K562 (cell line): Measurements from ENCODE around the gene PRRT1. TPM values are rescaled to one million over a fixed set of nuclear protein-coding genes. Genes with fewer than 3 reads are reported as not detected.

Source experiments
- CCAR2 ChIP-seq: fragments of 200-400 bp; formaldehyde crosslinking; IDR thresholded peaks from 2 replicates; pipeline ENCODE4 v1.6.1; 2017; ENCODE audit warnings: mild to moderate bottlenecking, low read depth, low read length
- DNMT1 ChIP-seq: fragments of 450-650 bp; IDR thresholded peaks from 2 replicates; pipeline ENCODE4 v1.6.1; 2016; ENCODE audit warnings: antibody characterized with exemption, mild to moderate bottlenecking
- ELF2 ChIP-seq: fragments of 250-450 bp; sonication (Bioruptor Pico); IDR thresholded peaks from 2 replicates; pipeline ENCODE4 v1.5.0; 2021; ENCODE audit warnings: mild to moderate bottlenecking
- KDM1A ChIP-seq, 2 experiments: fragments of 450-650 bp; IDR thresholded peaks; 2 replicates each; pipeline ENCODE4 v1.6.1; 2016; ENCODE audit warnings: mild to moderate bottlenecking in 2 of 2
- MTA1 ChIP-seq: fragments of 450-650 bp; IDR thresholded peaks from 2 replicates; pipeline ENCODE4 v1.6.1; 2017; ENCODE audit warnings: borderline replicate concordance
- MYNN ChIP-seq, 2 experiments: sonication (generic); formaldehyde crosslinking in 1 of 2; IDR thresholded peaks; 2 replicates each; pipeline versions ENCODE4 v1.5.0 to v1.6.1; 2016 to 2020; ENCODE audit warnings: antibody characterized with exemption in 1 of 2, missing genetic modification reagents in 1 of 2
- RBM22 ChIP-seq: fragments of 200-400 bp; formaldehyde crosslinking; IDR thresholded peaks from 2 replicates; pipeline ENCODE4 v1.6.1; 2018; ENCODE audit warnings: low read length, low read depth; ENCODE audit not compliant: poor library complexity, severe bottlenecking
- SMAD1 ChIP-seq: fragments of 150-350 bp; IDR thresholded peaks from 2 replicates; pipeline ENCODE4 v1.6.1; 2014; ENCODE audit warnings: low read length, low read depth; ENCODE audit not compliant: partially characterized antibody
- SRF ChIP-seq, 2 experiments: fragments of 250-450, 450-650 bp in 1 of 2; sonication (Bioruptor Pico) in 1 of 2; sonication (generic) in 1 of 2; formaldehyde crosslinking; IDR thresholded peaks; 2 replicates each; pipeline versions ENCODE4 v1.5.0 to v1.5.1; 2020 to 2022; ENCODE audit warnings: mild to moderate bottlenecking in 1 of 2, missing genetic modification reagents in 1 of 2
- ZNF507 ChIP-seq: conservative IDR thresholded peaks from 2 replicates; pipeline ENCODE4 v1.6.1; 2017; ENCODE audit warnings: missing genetic modification characterization, missing compliant biosample characterization
- polyA plus RNA-seq, 8 experiments: library from polyadenylated mRNA; depleted of rRNA in 4 of 8; stranded (reverse) in 5 of 8; unstranded in 3 of 8; fragments of >200 nt; fragmentation: Nextera tagmentation in 2 of 8; fragmentation: Illumina TruSeq in 1 of 8; extraction: Ambion mirVana in 2 of 8; extraction: Trizol in 1 of 8; gene quantifications; 2 replicates each; pipeline versions ENCODE4 v1.2.1 to v1.2.3, GENCODE V29; 2011 to 2014; ENCODE audit warnings: inconsistent platforms in 1 of 8, missing spikeins in 1 of 8
- total RNA-seq, 7 experiments: library from RNA; depleted of rRNA in 6 of 7; stranded (reverse); fragments of >200 nt in 6 of 7; fragmentation: Illumina TruSeq in 2 of 7; extraction: Trizol in 2 of 7; gene quantifications; 2 replicates each; pipeline versions ENCODE4 v1.2.1 to v1.2.3, GENCODE V29; 2011 to 2021; ENCODE audit warnings: low replicate concordance in 1 of 7
- TF ChIP-seq, protein P1 (sequence below): fragments of 450-650 bp; IDR thresholded peaks from 2 replicates; pipeline ENCODE4 v1.6.1; 2016; ENCODE audit warnings: mild to moderate bottlenecking, moderate library complexity
- TF ChIP-seq, protein P2 (sequence below), 2 experiments: fragments of 450-650 bp in 1 of 2; IDR thresholded peaks; 2 replicates each; pipeline ENCODE4 v1.6.1; 2011 to 2017; ENCODE audit warnings: low read depth in 2 of 2, antibody characterized with exemption in 1 of 2, borderline replicate concordance in 1 of 2, low read length in 1 of 2, mild to moderate bottlenecking in 1 of 2, mixed read lengths in 1 of 2; ENCODE audit not compliant: control insufficient read depth in 1 of 2

PRRT1 gene
- total and polyA plus RNA-seq, 9 of the 15 experiments (the other 6 are each of a cell fraction or from before 2014, with no cell fraction given), result 0.14 to 3.5 (median 0.41) TPM

DNA sequence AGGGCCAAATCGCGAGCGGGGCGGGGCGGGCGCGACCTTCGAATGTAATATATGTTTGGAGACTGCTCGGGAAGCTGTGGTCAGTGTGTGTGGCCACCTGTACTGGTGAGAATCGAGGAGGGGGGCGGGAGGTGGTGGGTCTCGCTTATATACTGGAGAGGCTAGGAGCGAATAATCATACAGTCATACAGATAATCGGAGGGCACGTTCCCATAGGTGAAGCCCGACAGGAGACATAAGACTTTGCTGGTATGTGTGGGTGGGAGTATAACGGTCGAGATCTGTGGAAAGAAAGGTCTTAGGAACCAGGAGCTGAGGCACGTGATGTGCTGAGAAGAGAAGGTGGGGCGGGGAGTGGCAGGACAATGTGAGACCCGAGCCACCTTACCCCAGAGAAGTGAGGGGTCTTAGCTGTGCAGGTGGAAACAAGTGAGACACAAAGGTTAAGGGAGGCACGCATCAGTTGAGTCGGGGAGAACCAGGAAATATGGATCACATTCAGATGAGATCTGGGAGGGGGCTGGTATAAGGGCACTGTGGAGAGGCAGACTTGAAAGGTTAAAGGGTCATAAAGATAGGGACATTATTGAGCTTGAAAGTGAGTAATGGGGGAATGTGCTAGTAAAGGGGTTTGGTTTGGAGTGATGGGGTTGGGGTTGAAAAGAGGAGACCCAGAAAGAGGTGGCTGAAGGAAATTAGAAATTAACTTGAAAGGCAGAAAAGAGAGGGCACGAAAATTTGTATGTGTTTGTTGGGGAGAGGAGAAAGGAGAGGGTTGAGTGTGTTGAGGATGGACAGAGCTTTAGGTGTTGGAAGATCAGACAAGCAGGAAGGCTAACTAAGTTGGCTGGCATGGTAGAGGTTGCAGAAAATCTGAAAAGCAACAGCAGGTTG is 27.1 kb upstream of the PRRT1 start (continued):
- TF ChIP-seq, protein P1, sequence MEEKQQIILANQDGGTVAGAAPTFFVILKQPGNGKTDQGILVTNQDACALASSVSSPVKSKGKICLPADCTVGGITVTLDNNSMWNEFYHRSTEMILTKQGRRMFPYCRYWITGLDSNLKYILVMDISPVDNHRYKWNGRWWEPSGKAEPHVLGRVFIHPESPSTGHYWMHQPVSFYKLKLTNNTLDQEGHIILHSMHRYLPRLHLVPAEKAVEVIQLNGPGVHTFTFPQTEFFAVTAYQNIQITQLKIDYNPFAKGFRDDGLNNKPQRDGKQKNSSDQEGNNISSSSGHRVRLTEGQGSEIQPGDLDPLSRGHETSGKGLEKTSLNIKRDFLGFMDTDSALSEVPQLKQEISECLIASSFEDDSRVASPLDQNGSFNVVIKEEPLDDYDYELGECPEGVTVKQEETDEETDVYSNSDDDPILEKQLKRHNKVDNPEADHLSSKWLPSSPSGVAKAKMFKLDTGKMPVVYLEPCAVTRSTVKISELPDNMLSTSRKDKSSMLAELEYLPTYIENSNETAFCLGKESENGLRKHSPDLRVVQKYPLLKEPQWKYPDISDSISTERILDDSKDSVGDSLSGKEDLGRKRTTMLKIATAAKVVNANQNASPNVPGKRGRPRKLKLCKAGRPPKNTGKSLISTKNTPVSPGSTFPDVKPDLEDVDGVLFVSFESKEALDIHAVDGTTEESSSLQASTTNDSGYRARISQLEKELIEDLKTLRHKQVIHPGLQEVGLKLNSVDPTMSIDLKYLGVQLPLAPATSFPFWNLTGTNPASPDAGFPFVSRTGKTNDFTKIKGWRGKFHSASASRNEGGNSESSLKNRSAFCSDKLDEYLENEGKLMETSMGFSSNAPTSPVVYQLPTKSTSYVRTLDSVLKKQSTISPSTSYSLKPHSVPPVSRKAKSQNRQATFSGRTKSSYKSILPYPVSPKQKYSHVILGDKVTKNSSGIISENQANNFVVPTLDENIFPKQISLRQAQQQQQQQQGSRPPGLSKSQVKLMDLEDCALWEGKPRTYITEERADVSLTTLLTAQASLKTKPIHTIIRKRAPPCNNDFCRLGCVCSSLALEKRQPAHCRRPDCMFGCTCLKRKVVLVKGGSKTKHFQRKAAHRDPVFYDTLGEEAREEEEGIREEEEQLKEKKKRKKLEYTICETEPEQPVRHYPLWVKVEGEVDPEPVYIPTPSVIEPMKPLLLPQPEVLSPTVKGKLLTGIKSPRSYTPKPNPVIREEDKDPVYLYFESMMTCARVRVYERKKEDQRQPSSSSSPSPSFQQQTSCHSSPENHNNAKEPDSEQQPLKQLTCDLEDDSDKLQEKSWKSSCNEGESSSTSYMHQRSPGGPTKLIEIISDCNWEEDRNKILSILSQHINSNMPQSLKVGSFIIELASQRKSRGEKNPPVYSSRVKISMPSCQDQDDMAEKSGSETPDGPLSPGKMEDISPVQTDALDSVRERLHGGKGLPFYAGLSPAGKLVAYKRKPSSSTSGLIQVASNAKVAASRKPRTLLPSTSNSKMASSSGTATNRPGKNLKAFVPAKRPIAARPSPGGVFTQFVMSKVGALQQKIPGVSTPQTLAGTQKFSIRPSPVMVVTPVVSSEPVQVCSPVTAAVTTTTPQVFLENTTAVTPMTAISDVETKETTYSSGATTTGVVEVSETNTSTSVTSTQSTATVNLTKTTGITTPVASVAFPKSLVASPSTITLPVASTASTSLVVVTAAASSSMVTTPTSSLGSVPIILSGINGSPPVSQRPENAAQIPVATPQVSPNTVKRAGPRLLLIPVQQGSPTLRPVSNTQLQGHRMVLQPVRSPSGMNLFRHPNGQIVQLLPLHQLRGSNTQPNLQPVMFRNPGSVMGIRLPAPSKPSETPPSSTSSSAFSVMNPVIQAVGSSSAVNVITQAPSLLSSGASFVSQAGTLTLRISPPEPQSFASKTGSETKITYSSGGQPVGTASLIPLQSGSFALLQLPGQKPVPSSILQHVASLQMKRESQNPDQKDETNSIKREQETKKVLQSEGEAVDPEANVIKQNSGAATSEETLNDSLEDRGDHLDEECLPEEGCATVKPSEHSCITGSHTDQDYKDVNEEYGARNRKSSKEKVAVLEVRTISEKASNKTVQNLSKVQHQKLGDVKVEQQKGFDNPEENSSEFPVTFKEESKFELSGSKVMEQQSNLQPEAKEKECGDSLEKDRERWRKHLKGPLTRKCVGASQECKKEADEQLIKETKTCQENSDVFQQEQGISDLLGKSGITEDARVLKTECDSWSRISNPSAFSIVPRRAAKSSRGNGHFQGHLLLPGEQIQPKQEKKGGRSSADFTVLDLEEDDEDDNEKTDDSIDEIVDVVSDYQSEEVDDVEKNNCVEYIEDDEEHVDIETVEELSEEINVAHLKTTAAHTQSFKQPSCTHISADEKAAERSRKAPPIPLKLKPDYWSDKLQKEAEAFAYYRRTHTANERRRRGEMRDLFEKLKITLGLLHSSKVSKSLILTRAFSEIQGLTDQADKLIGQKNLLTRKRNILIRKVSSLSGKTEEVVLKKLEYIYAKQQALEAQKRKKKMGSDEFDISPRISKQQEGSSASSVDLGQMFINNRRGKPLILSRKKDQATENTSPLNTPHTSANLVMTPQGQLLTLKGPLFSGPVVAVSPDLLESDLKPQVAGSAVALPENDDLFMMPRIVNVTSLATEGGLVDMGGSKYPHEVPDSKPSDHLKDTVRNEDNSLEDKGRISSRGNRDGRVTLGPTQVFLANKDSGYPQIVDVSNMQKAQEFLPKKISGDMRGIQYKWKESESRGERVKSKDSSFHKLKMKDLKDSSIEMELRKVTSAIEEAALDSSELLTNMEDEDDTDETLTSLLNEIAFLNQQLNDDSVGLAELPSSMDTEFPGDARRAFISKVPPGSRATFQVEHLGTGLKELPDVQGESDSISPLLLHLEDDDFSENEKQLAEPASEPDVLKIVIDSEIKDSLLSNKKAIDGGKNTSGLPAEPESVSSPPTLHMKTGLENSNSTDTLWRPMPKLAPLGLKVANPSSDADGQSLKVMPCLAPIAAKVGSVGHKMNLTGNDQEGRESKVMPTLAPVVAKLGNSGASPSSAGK, result no peak; the same call in 1 of the 2 replicates
- no peak for TF ChIP-seq RBM22
- TF ChIP-seq, protein P2, sequence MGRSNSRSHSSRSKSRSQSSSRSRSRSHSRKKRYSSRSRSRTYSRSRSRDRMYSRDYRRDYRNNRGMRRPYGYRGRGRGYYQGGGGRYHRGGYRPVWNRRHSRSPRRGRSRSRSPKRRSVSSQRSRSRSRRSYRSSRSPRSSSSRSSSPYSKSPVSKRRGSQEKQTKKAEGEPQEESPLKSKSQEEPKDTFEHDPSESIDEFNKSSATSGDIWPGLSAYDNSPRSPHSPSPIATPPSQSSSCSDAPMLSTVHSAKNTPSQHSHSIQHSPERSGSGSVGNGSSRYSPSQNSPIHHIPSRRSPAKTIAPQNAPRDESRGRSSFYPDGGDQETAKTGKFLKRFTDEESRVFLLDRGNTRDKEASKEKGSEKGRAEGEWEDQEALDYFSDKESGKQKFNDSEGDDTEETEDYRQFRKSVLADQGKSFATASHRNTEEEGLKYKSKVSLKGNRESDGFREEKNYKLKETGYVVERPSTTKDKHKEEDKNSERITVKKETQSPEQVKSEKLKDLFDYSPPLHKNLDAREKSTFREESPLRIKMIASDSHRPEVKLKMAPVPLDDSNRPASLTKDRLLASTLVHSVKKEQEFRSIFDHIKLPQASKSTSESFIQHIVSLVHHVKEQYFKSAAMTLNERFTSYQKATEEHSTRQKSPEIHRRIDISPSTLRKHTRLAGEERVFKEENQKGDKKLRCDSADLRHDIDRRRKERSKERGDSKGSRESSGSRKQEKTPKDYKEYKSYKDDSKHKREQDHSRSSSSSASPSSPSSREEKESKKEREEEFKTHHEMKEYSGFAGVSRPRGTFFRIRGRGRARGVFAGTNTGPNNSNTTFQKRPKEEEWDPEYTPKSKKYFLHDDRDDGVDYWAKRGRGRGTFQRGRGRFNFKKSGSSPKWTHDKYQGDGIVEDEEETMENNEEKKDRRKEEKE (IDR thresholded peaks at IDR 0.05; ENCODE audit: borderline replicate concordance in 1 of 2, control insufficient read depth in 1 of 2, low read depth in 2 of 2, low read length in 1 of 2), result no peak
- TF ChIP-seq SRF (CRISPR knock-in tag; IDR thresholded peaks at IDR 0.05), result peak; percentile 27 to 65; a peak in 1 of 4 replicates
- TF ChIP-seq ZNF507, result no peak
- no peak for TF ChIP-seq SMAD1
- TF ChIP-seq ELF2 (CRISPR knock-in tag), result no peak
- TF ChIP-seq DNMT1, result no peak
- no peak for TF ChIP-seq MYNN (IDR thresholded peaks at IDR 0.05)
- no peak for TF ChIP-seq MYNN (CRISPR knock-in tag; IDR thresholded peaks at IDR 0.05)
- no peak for TF ChIP-seq KDM1A (IDR thresholded peaks at IDR 0.05)
- TF ChIP-seq CCAR2, result no peak
- TF ChIP-seq MTA1, result no peak
